GM12864 (cell line): Measurements from ENCODE around the gene NMRAL1.

Experiments
- DNase-seq: peaks from one replicate; pipeline ENCODE4 v3.0.0-alpha.2; 2011; ENCODE audit warnings: low read depth
- H3K4me3 ChIP-seq: 2 replicates; pipeline ENCODE4 v1.5.1; 2011; ENCODE audit warnings: mild to moderate bottlenecking, low read depth, low read length, control low read depth
- TF ChIP-seq, protein P1 (sequence below): IDR thresholded peaks from 2 replicates; pipeline ENCODE4 v1.5.1; 2011; ENCODE audit warnings: low read depth, mild to moderate bottlenecking, moderate library complexity, low read length, control low read depth, inconsistent platforms; ENCODE audit errors: missing control alignments

Gene NMRAL1

DNA sequence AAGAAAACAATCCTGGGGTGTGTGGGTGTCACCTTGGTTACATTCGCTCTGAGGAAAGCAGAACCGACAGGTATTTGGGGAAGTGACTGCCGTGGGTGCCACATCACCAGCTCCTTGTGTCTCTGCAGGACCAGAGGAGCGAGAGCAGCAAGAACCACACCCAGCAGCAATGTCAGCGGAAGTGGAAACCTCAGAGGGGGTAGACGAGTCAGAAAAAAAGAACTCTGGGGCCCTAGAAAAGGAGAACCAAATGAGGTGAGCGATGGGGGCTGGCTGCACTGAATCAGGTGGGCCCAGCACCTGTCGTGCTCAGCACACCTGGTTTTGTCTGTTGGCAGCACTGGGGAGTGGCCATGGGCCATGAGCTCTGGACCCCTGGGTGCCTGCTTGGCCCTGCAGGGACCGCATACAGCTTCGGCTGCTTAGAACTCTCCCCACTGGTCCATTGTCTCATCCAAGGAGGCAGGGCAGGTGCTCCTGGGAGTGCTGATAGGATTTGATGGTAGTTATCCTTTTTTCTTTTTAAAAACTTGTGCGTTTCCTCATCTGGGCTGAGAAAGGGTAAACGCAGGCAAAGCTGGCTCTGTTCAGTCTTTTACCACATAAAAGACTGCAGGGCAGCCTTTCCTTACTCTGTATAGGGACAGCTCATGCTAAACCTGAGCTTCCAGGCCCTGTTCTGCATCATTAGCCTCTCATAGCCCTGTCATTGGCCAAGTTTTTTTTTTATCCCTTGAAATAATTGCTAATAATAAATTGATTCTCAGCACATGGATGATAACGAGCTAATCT is 31.1 kb upstream of the NMRAL1 start:
- TF ChIP-seq, protein P1, sequence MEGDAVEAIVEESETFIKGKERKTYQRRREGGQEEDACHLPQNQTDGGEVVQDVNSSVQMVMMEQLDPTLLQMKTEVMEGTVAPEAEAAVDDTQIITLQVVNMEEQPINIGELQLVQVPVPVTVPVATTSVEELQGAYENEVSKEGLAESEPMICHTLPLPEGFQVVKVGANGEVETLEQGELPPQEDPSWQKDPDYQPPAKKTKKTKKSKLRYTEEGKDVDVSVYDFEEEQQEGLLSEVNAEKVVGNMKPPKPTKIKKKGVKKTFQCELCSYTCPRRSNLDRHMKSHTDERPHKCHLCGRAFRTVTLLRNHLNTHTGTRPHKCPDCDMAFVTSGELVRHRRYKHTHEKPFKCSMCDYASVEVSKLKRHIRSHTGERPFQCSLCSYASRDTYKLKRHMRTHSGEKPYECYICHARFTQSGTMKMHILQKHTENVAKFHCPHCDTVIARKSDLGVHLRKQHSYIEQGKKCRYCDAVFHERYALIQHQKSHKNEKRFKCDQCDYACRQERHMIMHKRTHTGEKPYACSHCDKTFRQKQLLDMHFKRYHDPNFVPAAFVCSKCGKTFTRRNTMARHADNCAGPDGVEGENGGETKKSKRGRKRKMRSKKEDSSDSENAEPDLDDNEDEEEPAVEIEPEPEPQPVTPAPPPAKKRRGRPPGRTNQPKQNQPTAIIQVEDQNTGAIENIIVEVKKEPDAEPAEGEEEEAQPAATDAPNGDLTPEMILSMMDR = no peak
- no peak overlapping the region for H3K4me3 ChIP-seq
- peak; percentile 89 for DNase-seq

DNA sequence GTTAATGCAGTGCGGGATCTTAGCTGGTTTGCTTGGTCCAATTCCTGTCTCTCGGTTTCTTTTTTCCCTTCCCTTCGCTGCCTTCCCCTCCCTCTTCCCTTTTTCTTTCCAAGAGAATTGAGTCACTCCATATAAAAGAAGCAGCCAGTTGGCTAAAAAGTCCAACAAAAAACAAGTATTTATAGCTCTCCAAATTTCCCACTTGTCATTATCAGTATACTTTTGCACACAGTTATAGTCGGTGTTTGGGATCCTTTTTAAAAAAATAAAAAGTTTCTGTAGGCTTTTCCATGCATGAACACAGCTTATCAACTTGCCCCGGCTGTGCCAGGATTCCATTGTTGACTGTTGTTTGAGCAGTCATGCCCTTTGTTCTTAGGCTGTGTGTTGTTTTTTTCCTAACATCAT is 26.6 kb upstream of the NMRAL1 start:
- H3K4me3 ChIP-seq = no peak overlapping the region
- no peak for DNase-seq
- TF ChIP-seq, protein P1 = no peak

DNA sequence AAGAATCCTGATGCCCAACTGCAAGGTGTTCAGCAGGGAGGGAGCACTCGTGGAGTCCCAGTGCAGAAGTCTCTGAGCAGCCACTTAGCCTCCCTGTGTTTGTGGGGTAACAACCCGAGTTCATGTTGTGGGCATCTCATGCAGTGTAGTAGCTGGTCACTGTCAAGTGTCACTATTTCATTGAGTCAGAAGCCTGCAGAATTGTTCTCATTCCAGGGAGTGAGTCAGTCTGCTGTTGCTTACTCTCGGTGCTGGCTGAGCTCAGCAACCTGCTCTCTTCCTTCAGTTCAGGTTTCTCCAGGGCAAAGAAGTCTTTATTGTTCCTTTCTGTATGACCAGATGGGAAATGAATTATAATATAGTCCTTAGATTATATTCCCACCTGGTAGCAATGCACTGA is 25.8 kb upstream of the NMRAL1 start:
- H3K4me3 ChIP-seq = no peak overlapping the region
- DNase-seq = no peak
- TF ChIP-seq, protein P1 = no peak

DNA sequence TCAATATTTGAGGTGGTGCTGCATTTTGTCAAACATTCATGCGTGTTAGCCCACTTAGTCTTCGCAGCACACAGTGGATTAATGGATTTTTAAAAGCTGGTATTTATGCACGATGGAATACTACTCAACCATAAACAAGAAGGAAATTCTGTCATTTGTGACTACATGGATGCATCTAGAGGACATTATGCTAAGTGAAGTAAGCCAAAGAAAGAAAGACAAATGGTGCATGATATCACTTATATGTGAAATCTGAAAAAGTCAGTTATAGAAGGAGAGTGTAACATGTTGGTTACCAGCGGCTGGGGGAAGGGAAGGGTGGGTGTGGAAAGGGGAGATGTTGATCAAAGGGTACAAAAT is 24.8 kb upstream of the NMRAL1 start:
- DNase-seq = no peak
- TF ChIP-seq, protein P1 = no peak
- H3K4me3 ChIP-seq = no peak overlapping the region

DNA sequence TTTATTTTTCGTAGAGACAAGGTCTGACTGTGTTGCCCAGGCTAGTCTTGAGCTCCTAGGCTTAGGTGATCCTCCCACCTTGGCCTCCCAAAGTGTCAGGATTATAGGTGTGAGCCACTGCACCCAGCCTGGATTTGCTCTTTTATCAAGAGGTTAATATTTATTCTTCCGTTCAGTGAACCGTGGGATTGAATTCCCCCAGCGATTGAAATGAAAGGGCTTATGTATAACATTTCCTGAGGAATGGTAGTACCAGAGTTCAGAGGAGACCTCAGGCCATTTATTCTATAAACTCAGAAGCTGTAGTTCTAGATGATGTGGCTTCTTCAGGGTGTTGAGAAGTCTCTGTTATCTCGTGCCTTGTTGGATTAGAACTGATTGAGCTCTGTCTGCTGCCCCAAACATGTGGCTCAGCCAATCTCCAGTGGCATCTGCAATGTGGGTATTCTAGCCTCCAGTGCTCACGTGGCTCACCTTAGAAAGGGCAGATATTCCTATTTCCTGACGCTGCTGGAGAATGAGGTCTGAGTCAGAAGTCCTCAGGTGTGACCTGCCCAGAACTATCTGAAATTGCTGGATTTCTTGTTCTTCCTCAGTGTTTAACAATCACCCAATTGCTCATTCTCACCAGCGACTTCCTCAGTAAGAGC is 24.2 kb upstream of the NMRAL1 start:
- H3K4me3 ChIP-seq = no peak overlapping the region
- DNase-seq = no peak
- TF ChIP-seq, protein P1 = no peak

DNA sequence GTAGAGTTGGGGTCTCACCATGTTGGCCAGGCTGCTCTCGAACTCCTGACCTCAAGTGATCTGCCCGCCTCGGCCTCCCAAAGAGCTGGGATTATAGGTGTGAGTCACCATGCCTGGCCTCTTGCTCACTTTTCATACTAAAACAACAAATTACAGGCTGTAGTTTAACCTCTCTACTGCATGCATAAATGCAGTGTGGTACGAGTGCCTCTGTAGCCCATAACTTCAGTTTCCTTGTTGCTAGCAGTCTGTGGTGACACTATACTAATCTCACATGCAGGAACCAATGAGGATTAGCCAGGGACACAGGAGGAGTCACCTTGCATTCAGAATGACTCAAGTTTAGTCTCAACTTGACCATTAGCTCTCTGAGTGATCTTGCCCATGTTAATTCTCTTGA is 21.9 kb upstream of the NMRAL1 start:
- no peak for DNase-seq
- TF ChIP-seq, protein P1 = no peak
- H3K4me3 ChIP-seq = no peak overlapping the region
